Activated CD8-positive, alpha-beta memory T cell treated with anti-CD3 and anti-CD28 coated beads, Interleukin-2, amount 50 U/mL, for 48 hours (primary cell): ENCODE measurements around the gene ROBO1.
"Not testable (repeated sequence)": the region's sequence is repeated elsewhere in the genome, so short reads cannot be mapped to it uniquely, and the experiment has no call there.

Experiments
- DNase-seq: peaks from one replicate; pipeline ENCODE4 v3.0.0-alpha.2; 2020

Gene ROBO1

DNA sequence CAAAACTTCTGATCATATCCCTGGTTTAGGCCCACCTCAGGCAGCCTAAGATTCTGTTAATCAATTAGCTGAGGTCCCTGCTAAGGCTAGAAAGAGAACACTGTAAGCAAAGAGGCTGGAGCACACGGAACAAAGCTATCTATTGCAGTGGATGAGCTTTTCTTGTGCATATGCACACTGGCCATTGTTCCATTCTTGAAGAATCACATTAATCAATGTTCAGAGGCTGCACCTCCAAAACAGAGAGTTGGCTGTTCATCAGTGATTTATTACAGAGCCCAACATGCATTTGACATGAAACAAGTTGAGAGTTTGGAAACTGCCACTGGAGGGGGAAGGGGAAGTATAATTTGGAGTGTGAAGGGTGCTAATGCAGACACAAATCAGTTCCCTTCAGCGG is 873.0 kb downstream of the ROBO1 start:
- DNase-seq = no peak

- DNase-seq = no peak
These were observed 874.6 kb downstream of the ROBO1 start for GRCh38 chr3:78893161-78893560.

- no peak for DNase-seq
These were observed 878.5 kb downstream of the ROBO1 start for GRCh38 chr3:78889348-78889747.

DNA sequence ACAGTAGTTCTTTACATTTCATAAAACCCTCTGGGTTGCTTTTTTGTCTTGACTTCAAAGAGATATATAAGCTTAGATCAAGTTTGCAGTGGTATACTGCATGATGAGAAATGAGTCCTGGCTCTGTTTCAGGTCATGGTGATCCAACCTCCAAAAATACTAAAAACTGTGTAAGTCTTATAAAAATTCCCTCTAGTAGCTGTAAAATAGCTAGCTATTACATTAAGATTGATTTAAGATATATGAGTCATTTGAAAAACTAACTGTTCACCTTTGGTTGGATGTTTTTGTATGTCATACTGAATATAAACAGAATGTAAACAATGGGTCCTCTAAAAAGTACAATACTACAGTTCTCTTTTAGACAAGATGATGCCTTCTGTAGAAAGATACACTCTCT is 879.2 kb downstream of the ROBO1 start:
- DNase-seq = no peak

GRCh38 chr3:78887547-78888011 is 880.2 kb downstream of the ROBO1 start:
- no peak for DNase-seq

DNA sequence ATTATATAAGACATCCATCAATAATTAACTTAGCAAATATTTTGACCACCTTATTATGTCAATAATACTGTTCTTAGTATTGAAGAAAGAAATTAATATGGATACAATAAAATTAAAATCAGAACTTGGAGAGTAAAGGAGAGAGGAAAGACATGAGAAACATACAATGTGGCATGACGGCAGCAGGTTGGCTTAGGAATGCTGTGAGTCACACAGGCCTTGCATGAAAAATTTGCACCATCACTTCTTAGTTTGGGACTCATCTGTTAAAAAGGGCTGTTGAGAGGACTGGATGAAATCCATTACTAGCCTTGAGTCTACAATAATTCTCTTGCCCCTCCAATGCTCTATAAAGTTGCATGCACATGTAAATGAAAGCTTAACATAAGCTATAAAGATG is 880.8 kb downstream of the ROBO1 start:
- DNase-seq = no peak

DNA sequence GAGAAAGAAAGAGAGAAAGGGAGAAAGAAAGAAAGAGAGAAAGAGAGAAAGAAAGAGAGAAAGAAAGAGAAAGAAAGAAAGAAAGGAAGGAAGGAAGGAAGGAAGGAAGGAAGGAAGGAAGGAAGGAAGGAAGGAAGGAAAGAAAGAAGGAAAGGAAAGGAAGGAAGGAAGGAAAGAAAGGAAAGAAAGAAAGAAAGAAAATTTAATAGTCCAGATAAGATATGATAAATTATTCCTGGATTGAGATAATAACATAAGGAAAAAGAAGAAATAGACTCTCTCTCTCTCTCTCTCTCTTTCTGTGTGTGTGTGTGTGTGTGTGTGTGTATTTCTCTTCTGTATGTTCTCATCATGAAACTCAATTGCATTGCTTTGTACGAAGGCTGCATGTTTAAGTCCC is 883.2 kb downstream of the ROBO1 start:
- DNase-seq = not testable (repeated sequence)

DNA sequence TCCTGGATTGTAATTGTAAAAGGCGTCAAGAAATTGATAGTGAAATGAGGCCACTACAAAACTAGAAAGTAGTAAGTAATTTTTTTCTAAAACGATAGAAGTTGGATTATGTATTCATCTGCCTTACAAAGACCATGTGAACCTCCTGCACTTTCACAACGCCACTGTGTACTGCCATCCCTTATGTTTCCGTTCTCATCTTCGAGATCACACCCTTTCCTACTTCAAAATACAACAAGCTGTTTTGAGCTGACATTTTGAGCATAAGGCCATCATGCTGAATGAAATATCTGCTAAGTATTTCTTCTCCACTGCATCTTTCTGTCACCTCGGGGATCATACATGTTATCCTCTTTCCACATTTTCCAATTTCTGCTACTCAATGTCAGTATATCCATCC is 885.5 kb downstream of the ROBO1 start:
- no peak for DNase-seq

DNA sequence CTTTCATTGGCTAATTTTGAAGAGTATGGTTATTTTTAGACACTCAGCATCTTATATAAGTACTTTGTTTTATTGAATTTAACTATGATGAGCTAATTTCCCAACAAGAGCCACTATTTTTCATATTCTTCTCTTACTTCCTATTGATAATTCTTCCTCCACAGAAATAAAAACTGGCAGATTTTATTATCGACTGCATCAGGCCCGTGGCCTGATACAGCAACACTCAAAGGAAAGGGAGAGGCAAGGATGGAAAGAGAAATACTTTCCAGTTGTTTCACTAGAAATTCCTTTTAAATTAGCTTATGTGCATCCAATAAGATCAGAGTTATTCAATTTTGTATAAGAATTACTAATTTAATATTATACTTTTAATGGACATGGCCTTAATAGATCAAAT is 886.3 kb downstream of the ROBO1 start:
- DNase-seq = no peak

DNA sequence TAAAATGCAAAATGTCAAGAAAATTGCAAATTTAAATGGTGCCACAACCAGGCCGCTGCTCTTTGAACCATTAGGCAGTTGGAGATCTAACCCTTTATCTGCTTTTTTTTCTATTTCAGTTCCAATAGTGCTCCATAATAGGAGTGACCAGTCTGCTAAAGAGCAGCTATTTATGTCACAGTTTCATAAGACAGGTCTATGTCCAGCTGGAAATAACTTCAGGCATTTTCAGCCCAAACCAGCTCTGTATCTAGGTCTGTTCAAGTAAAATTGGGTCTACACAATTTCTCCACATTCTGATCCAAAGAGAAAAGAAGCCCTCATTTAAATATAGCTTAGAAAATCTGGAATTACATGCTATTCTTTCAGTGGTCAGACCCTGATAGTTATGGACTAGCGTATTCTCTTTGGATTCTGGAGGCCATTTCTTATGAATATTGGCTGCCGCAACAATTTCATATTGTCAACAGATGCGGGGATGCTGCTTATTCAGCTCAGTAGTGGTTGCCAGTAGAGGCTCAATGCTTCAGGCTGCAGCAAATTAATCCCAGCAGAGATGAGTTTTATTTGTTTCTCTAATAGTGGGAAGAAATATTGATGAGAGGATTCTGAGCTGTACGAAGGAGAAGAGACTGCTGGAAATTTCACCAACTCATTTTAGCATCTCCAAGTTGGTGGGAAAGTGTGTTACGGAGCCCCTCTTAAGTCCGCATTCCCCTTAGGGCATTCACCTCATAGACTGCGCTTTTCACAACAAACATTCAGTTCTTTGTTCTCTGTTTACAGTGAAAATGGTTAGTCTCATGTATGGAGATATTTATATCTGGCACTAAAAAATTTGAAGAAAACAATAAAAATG is 887.0 kb downstream of the ROBO1 start:
- DNase-seq = no peak

DNA sequence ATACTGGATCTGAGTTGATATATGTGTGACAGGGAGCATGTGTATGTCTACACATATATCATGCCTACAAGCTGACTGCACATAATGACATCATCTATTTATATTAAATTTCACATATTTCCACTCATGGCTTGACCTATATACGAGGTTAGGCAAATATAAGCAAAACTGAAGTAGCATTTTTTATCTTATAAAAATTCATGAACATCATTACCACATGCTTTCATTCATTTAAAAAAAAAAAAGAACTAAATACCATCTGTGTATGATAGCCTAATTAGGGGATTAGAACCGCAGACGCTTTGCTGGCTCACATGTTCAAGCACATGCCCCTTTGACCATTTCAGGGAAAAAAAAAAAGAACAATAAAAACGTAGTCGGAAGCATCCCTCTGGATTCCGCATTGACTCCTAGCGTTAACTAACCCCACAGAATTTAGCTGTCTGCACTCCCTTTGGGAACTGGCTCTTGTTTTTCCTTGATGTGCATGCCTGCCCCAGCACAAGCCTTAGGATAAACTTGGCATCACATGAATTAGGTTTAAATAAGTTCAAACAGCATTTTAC is 888.4 kb downstream of the ROBO1 start:
- DNase-seq = no peak

DNA sequence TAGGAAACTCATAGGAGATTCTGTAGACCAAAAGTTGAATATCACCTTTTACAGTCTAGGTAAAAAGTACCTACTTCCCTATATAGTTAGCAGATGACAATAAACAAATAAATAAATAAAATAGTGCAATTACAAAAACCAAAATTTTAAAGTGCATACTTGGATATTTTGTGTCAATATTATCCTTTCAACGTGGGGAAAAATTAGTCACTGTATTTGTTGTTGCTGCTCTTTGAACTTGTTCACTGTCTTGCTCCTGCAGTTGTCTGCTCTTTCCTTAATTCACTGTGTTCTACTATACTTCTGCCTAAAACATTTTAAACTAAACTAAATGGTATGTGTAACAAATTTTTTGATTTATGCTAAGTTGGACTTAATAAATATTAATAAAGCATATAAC is 889.0 kb downstream of the ROBO1 start:
- no peak for DNase-seq

DNA sequence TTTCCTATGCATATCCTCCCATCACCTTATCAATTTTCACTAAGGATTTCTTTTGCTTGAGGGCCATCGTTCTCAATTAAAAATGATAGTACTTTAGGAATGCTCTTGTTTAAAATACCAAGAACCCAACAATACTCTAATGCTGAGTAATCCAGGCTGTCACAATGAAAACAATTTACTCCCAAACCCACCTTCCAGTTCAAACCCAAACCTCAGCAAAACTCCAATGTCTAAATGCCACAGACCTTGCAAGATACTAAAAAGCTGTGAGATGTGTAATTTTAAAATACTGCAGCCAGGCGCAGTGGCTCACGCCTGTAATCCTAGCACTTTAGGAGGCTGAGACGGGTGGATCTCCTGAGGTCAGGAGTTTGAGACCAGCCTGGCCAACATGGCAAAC is 889.8 kb downstream of the ROBO1 start:
- DNase-seq = no peak

DNA sequence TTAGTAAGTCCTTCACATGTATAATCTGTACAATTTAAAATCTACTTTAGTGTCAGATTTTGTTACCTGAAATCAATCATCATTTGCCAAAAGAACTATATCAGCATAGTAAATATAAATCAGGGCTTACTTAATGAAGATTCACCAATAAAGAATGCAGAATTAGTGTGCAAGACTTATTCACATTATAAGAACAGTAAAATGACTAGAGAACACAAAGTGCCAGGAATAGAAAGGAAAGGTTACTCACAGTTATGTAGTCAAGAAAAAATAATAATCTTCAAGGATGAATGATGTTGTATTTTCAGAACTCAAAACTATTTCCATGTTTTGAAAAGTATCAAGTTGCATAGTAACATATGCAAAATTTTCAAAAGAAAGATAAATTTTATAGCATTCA is 891.9 kb downstream of the ROBO1 start:
- no peak for DNase-seq

DNA sequence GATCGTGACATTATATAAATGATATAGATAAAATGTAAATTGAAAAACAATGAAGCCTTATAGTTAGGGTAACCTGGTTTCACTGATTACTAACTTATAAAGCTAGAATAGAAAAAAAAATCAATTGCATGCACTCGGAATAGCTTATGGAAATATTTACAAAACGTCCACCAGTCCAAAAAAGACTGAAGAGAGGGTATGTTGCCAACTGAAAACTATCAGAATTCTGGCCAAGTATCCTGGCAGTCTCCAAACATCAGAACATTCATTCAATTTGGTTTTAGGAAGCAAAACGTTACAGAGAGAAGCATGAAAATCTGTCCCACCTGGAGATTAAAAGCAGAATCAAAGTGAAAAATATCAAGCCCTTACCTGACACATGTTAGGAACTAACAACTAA is 892.4 kb downstream of the ROBO1 start:
- DNase-seq = no peak

- DNase-seq = no peak
These were observed 894.2 kb downstream of the ROBO1 start for GRCh38 chr3:78873641-78874040.

- no peak for DNase-seq
These were observed 895.6 kb downstream of the ROBO1 start for GRCh38 chr3:78872195-78872594.

GRCh38 chr3:78871048-78871447 is 896.8 kb downstream of the ROBO1 start:
- DNase-seq = no peak

DNA sequence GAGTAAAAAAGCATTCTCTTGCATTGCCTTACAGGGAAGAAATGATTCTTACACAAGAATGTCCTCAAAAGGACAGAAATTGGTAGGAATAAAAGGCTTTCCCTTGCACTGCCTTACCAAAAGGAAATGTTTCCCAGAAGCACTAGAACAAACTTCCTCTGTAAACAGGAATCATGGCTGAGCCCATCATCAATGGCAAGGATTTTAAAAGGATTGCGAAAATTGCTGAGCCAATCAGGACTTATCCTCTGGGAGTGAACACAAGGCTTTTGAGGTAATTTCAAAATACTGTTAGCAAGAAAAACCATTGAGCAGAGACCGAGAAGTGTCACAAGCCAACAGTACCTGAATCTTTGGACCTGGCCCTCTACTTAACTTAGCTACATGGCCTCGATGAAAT is 897.3 kb downstream of the ROBO1 start:
- DNase-seq = no peak

DNA sequence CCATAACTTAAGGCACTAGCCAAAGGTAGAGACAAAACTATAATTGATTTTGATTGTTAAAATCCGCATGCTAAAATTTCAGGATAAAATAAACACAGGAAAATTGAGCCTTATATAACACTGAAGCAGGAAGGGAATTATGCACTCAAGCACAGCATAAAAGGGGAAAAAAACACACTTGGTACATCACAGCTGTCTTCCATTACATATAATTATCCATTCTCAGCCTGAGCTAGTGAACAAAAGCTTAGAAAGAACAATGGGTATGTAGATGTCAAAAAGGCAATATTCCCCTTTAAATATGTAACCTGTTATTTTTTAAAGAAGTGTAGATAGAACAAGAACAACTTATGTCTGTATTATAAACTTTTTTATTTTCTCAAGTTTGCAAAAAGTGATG is 899.2 kb downstream of the ROBO1 start:
- DNase-seq = no peak

DNA sequence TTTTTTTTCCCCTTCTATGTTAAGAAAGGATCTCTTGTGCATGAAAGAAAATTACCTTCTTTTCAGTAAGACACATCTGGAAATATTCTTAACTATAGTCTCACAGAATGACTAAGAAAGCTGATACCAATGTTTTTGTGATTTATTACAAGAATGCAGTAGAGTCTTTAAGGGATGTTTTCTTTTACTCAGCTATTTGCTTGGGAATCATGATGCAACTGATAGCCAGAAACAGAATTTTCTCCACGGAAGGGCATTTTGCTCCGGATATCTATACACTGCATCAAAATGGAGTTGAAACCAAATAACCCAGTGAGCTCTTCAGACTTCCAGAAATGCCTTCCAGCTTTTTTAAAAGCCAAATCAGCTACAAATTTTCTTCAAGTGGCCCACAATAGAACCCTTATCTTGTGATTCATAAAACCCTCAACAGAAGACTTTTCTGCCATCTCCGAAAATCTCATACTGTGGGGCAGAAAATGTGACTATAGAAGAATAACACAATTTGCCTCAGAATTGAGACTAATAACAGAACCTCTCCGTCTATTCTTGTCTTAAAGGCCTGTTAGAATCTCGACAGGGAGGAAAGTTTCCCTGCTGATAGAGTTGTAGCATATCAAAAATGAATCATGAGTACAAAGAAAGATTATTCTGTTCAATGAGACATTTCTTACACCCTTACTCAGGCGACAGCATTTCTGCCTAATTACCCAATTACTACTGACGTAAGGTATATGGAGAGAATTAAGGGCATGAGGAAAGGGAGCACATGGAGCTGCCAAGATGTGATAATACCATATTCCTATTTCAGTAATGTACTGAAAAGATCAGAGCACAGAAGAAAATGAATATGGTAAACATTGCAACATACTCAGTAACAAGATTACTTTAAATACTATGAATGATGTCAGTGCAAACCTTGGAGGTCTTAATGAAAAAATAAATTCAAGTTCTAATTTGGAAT is 900.1 kb downstream of the ROBO1 start:
- DNase-seq = no peak

GRCh38 chr3:78863306-78864203 is 904.2 kb downstream of the ROBO1 start:
- DNase-seq = no peak
